ENCODE measurements around the gene NECAP2.

GRCh38 chr1:16445052-16445451, 4.5 kb downstream of the NECAP2 start:
- TF ChIP-seq, protein P1, sequence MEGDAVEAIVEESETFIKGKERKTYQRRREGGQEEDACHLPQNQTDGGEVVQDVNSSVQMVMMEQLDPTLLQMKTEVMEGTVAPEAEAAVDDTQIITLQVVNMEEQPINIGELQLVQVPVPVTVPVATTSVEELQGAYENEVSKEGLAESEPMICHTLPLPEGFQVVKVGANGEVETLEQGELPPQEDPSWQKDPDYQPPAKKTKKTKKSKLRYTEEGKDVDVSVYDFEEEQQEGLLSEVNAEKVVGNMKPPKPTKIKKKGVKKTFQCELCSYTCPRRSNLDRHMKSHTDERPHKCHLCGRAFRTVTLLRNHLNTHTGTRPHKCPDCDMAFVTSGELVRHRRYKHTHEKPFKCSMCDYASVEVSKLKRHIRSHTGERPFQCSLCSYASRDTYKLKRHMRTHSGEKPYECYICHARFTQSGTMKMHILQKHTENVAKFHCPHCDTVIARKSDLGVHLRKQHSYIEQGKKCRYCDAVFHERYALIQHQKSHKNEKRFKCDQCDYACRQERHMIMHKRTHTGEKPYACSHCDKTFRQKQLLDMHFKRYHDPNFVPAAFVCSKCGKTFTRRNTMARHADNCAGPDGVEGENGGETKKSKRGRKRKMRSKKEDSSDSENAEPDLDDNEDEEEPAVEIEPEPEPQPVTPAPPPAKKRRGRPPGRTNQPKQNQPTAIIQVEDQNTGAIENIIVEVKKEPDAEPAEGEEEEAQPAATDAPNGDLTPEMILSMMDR (IDR thresholded peaks at IDR 0.05) = no peak
- TF ChIP-seq POLR2A (IDR thresholded peaks at IDR 0.05) = no peak
